ENCODE results near the gene PCNT.

PCNT gene

DNA sequence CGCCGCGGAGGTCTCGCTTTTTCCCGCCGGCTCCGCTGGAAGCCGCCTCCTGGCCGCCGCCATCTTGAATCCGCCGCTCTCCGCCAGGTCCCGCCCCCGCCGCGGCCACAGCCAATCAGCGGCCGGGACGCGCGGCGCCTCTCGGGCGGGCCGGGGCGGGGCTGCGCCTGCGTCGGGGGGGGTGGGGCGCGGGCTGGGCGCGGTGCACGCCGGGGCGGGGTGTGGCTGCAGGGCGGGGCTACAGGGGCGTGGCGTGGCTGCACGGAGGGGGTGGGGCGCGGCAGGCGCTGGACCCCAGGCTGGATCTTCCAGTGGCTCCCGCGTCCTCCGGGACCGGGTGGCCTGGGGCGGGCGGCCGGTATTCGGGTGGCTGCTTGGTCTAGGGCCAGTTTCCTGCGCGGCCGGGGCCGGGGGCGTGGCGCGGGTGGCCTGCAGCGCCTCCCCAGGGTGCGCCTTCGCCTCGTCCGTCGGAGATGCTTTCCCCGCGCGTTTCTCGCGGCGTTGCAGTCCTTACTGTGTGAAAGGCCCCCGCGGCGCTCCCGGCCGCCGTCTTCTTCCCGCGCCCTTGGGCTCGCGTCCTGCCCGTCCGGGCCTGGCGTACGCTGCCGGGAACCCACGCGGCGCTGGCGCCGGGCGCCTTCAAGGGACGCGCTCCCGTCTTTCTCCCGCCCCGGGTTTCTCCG, 575 bp downstream of the PCNT start (continued):
- TF ChIP-seq KLF16 (tag by site-specific recombination; IDR thresholded peaks at IDR 0.05) (no peak; the same call in none of the 2 replicates), IKZF3 (tag by site-specific recombination; IDR thresholded peaks at IDR 0.05) (peak; percentile 96), OVOL3 (tag by site-specific recombination; IDR thresholded peaks at IDR 0.05) (0 out of 2 replicates have a peak, but pooled peaks have one; percentile 13), ZNF561 (tag by site-specific recombination; IDR thresholded peaks at IDR 0.05; ENCODE audit: borderline replicate concordance) (peak; percentile 27; the same call in 1 of the 2 replicates), ZNF146 (tag by site-specific recombination; IDR thresholded peaks at IDR 0.05) (0 out of 2 replicates have a peak, but pooled peaks have one; percentile 12), ZBTB20 (tag by site-specific recombination; IDR thresholded peaks at IDR 0.05) (no peak), ZFHX2 (tag by site-specific recombination; conservative IDR thresholded peaks at IDR 0.05) (0 out of 2 replicates have a peak, but pooled peaks have one; percentile 35), YY1 (tag by site-specific recombination; IDR thresholded peaks at IDR 0.05) (peak; percentile 56; the same call in 1 of the 2 replicates), KLF10 (tag by site-specific recombination; IDR thresholded peaks at IDR 0.05) (peak; percentile 95), KLF7 (tag by site-specific recombination; IDR thresholded peaks at IDR 0.05; ENCODE audit: borderline replicate concordance) (peak; percentile 32; the same call in 1 of the 2 replicates), ZBTB7A (tag by site-specific recombination; IDR thresholded peaks at IDR 0.05; ENCODE audit: low read depth) (peak; percentile 78; the same call in 1 of the 2 replicates), ZNF16 (tag by site-specific recombination; IDR thresholded peaks at IDR 0.05; ENCODE audit: low read depth) (no peak), ZEB2 (tag by site-specific recombination; IDR thresholded peaks at IDR 0.05) (peak; percentile 88; the same call in 1 of the 2 replicates)
- TF ChIP-seq, protein P1, sequence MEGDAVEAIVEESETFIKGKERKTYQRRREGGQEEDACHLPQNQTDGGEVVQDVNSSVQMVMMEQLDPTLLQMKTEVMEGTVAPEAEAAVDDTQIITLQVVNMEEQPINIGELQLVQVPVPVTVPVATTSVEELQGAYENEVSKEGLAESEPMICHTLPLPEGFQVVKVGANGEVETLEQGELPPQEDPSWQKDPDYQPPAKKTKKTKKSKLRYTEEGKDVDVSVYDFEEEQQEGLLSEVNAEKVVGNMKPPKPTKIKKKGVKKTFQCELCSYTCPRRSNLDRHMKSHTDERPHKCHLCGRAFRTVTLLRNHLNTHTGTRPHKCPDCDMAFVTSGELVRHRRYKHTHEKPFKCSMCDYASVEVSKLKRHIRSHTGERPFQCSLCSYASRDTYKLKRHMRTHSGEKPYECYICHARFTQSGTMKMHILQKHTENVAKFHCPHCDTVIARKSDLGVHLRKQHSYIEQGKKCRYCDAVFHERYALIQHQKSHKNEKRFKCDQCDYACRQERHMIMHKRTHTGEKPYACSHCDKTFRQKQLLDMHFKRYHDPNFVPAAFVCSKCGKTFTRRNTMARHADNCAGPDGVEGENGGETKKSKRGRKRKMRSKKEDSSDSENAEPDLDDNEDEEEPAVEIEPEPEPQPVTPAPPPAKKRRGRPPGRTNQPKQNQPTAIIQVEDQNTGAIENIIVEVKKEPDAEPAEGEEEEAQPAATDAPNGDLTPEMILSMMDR (tag by site-specific recombination; IDR thresholded peaks at IDR 0.05) = peak; percentile 71
- TF ChIP-seq, protein P2, sequence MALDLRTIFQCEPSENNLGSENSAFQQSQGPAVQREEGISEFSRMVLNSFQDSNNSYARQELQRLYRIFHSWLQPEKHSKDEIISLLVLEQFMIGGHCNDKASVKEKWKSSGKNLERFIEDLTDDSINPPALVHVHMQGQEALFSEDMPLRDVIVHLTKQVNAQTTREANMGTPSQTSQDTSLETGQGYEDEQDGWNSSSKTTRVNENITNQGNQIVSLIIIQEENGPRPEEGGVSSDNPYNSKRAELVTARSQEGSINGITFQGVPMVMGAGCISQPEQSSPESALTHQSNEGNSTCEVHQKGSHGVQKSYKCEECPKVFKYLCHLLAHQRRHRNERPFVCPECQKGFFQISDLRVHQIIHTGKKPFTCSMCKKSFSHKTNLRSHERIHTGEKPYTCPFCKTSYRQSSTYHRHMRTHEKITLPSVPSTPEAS (tag by site-specific recombination; IDR thresholded peaks at IDR 0.05) = 0 out of 2 replicates have a peak, but pooled peaks have one; percentile 1
- TF ChIP-seq, protein P3, sequence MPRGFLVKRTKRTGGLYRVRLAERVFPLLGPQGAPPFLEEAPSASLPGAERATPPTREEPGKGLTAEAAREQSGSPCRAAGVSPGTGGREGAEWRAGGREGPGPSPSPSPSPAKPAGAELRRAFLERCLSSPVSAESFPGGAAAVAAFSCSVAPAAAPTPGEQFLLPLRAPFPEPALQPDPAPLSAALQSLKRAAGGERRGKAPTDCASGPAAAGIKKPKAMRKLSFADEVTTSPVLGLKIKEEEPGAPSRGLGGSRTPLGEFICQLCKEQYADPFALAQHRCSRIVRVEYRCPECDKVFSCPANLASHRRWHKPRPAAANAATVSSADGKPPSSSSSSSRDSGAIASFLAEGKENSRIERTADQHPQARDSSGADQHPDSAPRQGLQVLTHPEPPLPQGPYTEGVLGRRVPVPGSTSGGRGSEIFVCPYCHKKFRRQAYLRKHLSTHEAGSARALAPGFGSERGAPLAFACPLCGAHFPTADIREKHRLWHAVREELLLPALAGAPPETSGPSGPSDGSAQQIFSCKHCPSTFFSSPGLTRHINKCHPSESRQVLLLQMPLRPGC (tag by site-specific recombination; IDR thresholded peaks at IDR 0.05) = peak; percentile 21
- TF ChIP-seq, protein P4, sequence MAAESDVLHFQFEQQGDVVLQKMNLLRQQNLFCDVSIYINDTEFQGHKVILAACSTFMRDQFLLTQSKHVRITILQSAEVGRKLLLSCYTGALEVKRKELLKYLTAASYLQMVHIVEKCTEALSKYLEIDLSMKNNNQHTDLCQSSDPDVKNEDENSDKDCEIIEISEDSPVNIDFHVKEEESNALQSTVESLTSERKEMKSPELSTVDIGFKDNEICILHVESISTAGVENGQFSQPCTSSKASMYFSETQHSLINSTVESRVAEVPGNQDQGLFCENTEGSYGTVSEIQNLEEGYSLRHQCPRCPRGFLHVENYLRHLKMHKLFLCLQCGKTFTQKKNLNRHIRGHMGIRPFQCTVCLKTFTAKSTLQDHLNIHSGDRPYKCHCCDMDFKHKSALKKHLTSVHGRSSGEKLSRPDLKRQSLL (tag by site-specific recombination; IDR thresholded peaks at IDR 0.05) = peak; percentile 92
- TF ChIP-seq, protein P5, sequence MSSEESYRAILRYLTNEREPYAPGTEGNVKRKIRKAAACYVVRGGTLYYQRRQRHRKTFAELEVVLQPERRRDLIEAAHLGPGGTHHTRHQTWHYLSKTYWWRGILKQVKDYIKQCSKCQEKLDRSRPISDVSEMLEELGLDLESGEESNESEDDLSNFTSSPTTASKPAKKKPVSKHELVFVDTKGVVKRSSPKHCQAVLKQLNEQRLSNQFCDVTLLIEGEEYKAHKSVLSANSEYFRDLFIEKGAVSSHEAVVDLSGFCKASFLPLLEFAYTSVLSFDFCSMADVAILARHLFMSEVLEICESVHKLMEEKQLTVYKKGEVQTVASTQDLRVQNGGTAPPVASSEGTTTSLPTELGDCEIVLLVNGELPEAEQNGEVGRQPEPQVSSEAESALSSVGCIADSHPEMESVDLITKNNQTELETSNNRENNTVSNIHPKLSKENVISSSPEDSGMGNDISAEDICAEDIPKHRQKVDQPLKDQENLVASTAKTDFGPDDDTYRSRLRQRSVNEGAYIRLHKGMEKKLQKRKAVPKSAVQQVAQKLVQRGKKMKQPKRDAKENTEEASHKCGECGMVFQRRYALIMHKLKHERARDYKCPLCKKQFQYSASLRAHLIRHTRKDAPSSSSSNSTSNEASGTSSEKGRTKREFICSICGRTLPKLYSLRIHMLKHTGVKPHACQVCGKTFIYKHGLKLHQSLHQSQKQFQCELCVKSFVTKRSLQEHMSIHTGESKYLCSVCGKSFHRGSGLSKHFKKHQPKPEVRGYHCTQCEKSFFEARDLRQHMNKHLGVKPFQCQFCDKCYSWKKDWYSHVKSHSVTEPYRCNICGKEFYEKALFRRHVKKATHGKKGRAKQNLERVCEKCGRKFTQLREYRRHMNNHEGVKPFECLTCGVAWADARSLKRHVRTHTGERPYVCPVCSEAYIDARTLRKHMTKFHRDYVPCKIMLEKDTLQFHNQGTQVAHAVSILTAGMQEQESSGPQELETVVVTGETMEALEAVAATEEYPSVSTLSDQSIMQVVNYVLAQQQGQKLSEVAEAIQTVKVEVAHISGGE (tag by site-specific recombination; conservative IDR thresholded peaks at IDR 0.05; ENCODE audit: low read depth) = peak; percentile 65
- TF ChIP-seq, protein P6, sequence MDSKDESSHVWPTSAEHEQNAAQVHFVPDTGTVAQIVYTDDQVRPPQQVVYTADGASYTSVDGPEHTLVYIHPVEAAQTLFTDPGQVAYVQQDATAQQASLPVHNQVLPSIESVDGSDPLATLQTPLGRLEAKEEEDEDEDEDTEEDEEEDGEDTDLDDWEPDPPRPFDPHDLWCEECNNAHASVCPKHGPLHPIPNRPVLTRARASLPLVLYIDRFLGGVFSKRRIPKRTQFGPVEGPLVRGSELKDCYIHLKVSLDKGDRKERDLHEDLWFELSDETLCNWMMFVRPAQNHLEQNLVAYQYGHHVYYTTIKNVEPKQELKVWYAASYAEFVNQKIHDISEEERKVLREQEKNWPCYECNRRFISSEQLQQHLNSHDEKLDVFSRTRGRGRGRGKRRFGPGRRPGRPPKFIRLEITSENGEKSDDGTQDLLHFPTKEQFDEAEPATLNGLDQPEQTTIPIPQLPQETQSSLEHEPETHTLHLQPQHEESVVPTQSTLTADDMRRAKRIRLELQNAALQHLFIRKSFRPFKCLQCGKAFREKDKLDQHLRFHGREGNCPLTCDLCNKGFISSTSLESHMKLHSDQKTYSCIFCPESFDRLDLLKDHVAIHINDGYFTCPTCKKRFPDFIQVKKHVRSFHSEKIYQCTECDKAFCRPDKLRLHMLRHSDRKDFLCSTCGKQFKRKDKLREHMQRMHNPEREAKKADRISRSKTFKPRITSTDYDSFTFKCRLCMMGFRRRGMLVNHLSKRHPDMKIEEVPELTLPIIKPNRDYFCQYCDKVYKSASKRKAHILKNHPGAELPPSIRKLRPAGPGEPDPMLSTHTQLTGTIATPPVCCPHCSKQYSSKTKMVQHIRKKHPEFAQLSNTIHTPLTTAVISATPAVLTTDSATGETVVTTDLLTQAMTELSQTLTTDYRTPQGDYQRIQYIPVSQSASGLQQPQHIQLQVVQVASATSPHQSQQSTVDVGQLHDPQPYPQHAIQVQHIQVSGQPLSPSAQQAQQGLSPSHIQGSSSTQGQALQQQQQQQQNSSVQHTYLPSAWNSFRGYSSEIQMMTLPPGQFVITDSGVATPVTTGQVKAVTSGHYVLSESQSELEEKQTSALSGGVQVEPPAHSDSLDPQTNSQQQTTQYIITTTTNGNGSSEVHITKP (tag by site-specific recombination; IDR thresholded peaks at IDR 0.05) = peak; percentile 76
- TF ChIP-seq, protein P7, sequence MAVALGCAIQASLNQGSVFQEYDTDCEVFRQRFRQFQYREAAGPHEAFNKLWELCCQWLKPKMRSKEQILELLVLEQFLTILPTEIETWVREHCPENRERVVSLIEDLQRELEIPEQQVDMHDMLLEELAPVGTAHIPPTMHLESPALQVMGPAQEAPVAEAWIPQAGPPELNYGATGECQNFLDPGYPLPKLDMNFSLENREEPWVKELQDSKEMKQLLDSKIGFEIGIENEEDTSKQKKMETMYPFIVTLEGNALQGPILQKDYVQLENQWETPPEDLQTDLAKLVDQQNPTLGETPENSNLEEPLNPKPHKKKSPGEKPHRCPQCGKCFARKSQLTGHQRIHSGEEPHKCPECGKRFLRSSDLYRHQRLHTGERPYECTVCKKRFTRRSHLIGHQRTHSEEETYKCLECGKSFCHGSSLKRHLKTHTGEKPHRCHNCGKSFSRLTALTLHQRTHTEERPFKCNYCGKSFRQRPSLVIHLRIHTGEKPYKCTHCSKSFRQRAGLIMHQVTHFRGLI (tag by site-specific recombination; IDR thresholded peaks at IDR 0.05) = peak; percentile 21; the same call in 1 of the 2 replicates
- TF ChIP-seq, protein P8, sequence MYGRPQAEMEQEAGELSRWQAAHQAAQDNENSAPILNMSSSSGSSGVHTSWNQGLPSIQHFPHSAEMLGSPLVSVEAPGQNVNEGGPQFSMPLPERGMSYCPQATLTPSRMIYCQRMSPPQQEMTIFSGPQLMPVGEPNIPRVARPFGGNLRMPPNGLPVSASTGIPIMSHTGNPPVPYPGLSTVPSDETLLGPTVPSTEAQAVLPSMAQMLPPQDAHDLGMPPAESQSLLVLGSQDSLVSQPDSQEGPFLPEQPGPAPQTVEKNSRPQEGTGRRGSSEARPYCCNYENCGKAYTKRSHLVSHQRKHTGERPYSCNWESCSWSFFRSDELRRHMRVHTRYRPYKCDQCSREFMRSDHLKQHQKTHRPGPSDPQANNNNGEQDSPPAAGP (tag by site-specific recombination; IDR thresholded peaks at IDR 0.05) = peak; percentile 79

All from HEK293 (cell line).